Thymus (tissue), 11 donors: ENCODE data around the gene KLHL17. TPM values are rescaled to one million over a fixed set of nuclear protein-coding genes. Genes with fewer than 3 reads are reported as not detected.

Experiments used
- DNase-seq, 9 donors: peaks; one replicate each; pipeline ENCODE4 v3.0.0-alpha.2; 2013; ENCODE audit warnings: low spot score in 9 of 9, low read depth in 6 of 9, missing footprints in 1 of 9
- H3K27ac ChIP-seq, 2 donors: one replicate each; pipeline ENCODE4 v1.5.1; 2013; ENCODE audit warnings: control low read depth in 1 of 2, low read depth in 1 of 2, low read length in 1 of 2, mild to moderate bottlenecking in 1 of 2, moderate library complexity in 1 of 2
- H3K27me3 ChIP-seq, 2 donors: one replicate each; pipeline ENCODE4 v1.5.1; 2013; ENCODE audit warnings: low read length in 1 of 2; ENCODE audit not compliant: control insufficient read depth in 2 of 2, insufficient read depth in 1 of 2
- H3K36me3 ChIP-seq, 2 donors: one replicate each; pipeline ENCODE4 v1.5.1; 2013; ENCODE audit warnings: low read length in 1 of 2, mild to moderate bottlenecking in 1 of 2, moderate library complexity in 1 of 2; ENCODE audit not compliant: control insufficient read depth in 2 of 2, insufficient read depth in 2 of 2
- H3K4me1 ChIP-seq, 2 donors: one replicate each; pipeline ENCODE4 v1.5.1; 2013; ENCODE audit warnings: low read length in 2 of 2; ENCODE audit not compliant: control insufficient read depth in 2 of 2, insufficient read depth in 2 of 2
- H3K4me3 ChIP-seq, 2 donors: one replicate each; pipeline ENCODE4 v1.5.1; 2013; ENCODE audit warnings: low read length in 2 of 2, control low read depth in 1 of 2, mild to moderate bottlenecking in 1 of 2
- H3K9me3 ChIP-seq, 2 donors: one replicate each; pipeline ENCODE4 v1.5.1; 2013; ENCODE audit warnings: low read length in 1 of 2, mild to moderate bottlenecking in 1 of 2; ENCODE audit not compliant: control insufficient read depth in 2 of 2, insufficient read depth in 1 of 2
- WGBS: extraction: QIAGEN DNeasy Blood & Tissue Kit; methylation state at CpG from one replicate; pipeline ENCODE4 v1.1.7; 2013; 5-methylcytosine and 5-hydroxymethylcytosine counted together
- polyA plus RNA-seq: library from polyadenylated mRNA; stranded (reverse); fragments of 200-250 nt; gene quantifications from one replicate; pipeline ENCODE4 v1.2.3, GENCODE V29; 2013
- total RNA-seq: library from RNA; stranded (reverse); fragments of 120-200 nt; gene quantifications from one replicate; pipeline ENCODE4 v1.2.4, GENCODE V29; 2013
- donor health status: healthy.

KLHL17 gene
- total and polyA plus RNA-seq, 2 donors, result 7.4 to 34.5 TPM

- Histone ChIP-seq H3K36me3 (peaks cover 0 to 22% of the 10 kb centered on the region in 2 donors), H3K9me3 (no peaks in the 10 kb centered on the region), H3K4me1 (peaks cover 15 to 20% of the 10 kb centered on the region in 2 donors), H3K27me3 (peaks cover 23 to 53% of the 10 kb centered on the region in 2 donors), H3K4me3 (no peak overlapping the region), H3K27ac (no peak overlapping the region)
- WGBS, result 97% methylated on average over 47 of the region's 47 CpGs
- DNase-seq, result no peak
Measured at GRCh38 chr1:963746-964525, 3.6 kb downstream of the KLHL17 start.

GRCh38 chr1:964691-965525, 4.5 kb downstream of the KLHL17 start:
- H3K27me3 ChIP-seq, result peaks cover 27 to 57% of the 10 kb centered on the region in 2 donors
- no peak overlapping the region for H3K27ac ChIP-seq
- H3K4me1 ChIP-seq, result peaks cover 15 to 19% of the 10 kb centered on the region in 2 donors
- peaks cover 0 to 22% of the 10 kb centered on the region in 2 donors for H3K36me3 ChIP-seq
- WGBS, result 96% methylated on average over 42 of the region's 51 CpGs
- no peak for DNase-seq
- no peak overlapping the region for H3K4me3 ChIP-seq
- H3K9me3 ChIP-seq, result no peaks in the 10 kb centered on the region

GRCh38 chr1:965526-966134, 5.2 kb downstream of the KLHL17 start:
- Histone ChIP-seq H3K9me3 (no peaks in the 10 kb centered on the region), H3K36me3 (peaks cover 0 to 22% of the 10 kb centered on the region in 2 donors), H3K4me1 (peaks cover 15% of the 10 kb centered on the region in 2 donors), H3K4me3 (no peak overlapping the region), H3K27ac (no peak overlapping the region), H3K27me3 (peaks cover 34 to 60% of the 10 kb centered on the region in 2 donors)
- 81% methylated on average over 26 of the region's 26 CpGs for WGBS
- no peak for DNase-seq

- Histone ChIP-seq H3K27me3 (peaks cover 40 to 65% of the 10 kb centered on the region in 2 donors), H3K36me3 (peaks cover 0 to 22% of the 10 kb centered on the region in 2 donors), H3K9me3 (no peaks in the 10 kb centered on the region), H3K4me3 (peak within 1 kb of the TSS; percentile 27 to 55), H3K27ac (peak within 1 kb of the TSS in 1 of 2 donors; percentile 15), H3K4me1 (peaks cover 12 to 14% of the 10 kb centered on the region in 2 donors)
- no peak for DNase-seq
- 6% methylated on average over 31 of the region's 31 CpGs for WGBS
Measured at GRCh38 chr1:966135-966703, 5.8 kb downstream of the KLHL17 start, which contains the start of gene PLEKHN1. PLEKHN1 (plus strand) TSS chr1:966482; CDS start chr1:966532, 50 bp downstream.

- H3K4me1 ChIP-seq, result peaks cover 8 to 11% of the 10 kb centered on the region in 2 donors
- WGBS, result under 1% methylated on average over 60 of the region's 60 CpGs
- DNase-seq, result peak in 4 of 9 donors; percentile 45 to 72 (median 52)
- H3K9me3 ChIP-seq, result no peaks in the 10 kb centered on the region
- H3K27ac ChIP-seq, result peak overlapping the region in 1 of 2 donors; percentile 15
- H3K27me3 ChIP-seq, result peaks cover 46 to 67% of the 10 kb centered on the region in 2 donors
- peak overlapping the region; percentile 27 to 55 for H3K4me3 ChIP-seq
- peaks cover 0 to 22% of the 10 kb centered on the region in 2 donors for H3K36me3 ChIP-seq
Measured at GRCh38 chr1:966704-967300, 6.4 kb downstream of the KLHL17 start.

- 76% methylated on average over 23 of the region's 23 CpGs for WGBS
- Histone ChIP-seq H3K36me3 (peaks cover 0 to 16% of the 10 kb centered on the region in 2 donors), H3K4me1 (peaks cover 8 to 11% of the 10 kb centered on the region in 2 donors), H3K4me3 (no peak overlapping the region), H3K27ac (no peak overlapping the region), H3K27me3 (peaks cover 47 to 74% of the 10 kb centered on the region in 2 donors), H3K9me3 (no peaks in the 10 kb centered on the region)
- DNase-seq, result no peak
Measured at GRCh38 chr1:967466-968343, 7.3 kb downstream of the KLHL17 start.

- WGBS, result 89% methylated on average over 15 of the region's 15 CpGs
- Histone ChIP-seq H3K9me3 (no peaks in the 10 kb centered on the region), H3K4me3 (no peak overlapping the region), H3K27me3 (peaks cover 48 to 89% of the 10 kb centered on the region in 2 donors), H3K4me1 (peaks cover 8 to 11% of the 10 kb centered on the region in 2 donors), H3K36me3 (no peaks in the 10 kb centered on the region), H3K27ac (no peak overlapping the region)
- DNase-seq, result no peak
Measured at GRCh38 chr1:969260-969855, 9.0 kb downstream of the KLHL17 start.
